ENCODE data around the gene RASSF5. TPM values are rescaled to one million over a fixed set of nuclear protein-coding genes. Genes with fewer than 3 reads are reported as not detected.

RASSF5 gene
- polyA plus RNA-seq, 1 donor (not counting 4 experiments of a cell fraction or from before 2014, with no cell fraction given) = 2.4 TPM

GRCh38 chr1:206518206-206518605 is 10.9 kb downstream of the RASSF5 start:
- Histone ChIP-seq H3K79me2 (ENCODE audit: control insufficient read depth, insufficient read depth, low read length) (no peaks in the 10 kb centered on the region), H3K4me1 (ENCODE audit: control insufficient read depth, extremely low read depth, insufficient read depth, low read length) (peaks cover 22% of the 10 kb centered on the region), H3K9me1 (ENCODE audit: control insufficient read depth, extremely low read depth, insufficient read depth, low read length) (no peaks in the 10 kb centered on the region), H3K9me3 (ENCODE audit: control insufficient read depth, low read depth, low read length) (no peaks in the 10 kb centered on the region), H3K4me3 (ENCODE audit: control insufficient read depth in 2 of 3, extremely low read depth in 1 of 3, insufficient read depth in 2 of 3, low read depth in 1 of 3, low read length in 3 of 3) (no peak overlapping the region), H3K4me2 (ENCODE audit: control insufficient read depth, extremely low read depth, insufficient read depth, low read depth, low read length) (no peak overlapping the region), H2AFZ (ENCODE audit: control insufficient read depth, low read length) (no peak overlapping the region), H3K27ac (ENCODE audit: control insufficient read depth, insufficient read depth, low read length) (no peak overlapping the region), H3K9ac (ENCODE audit: control insufficient read depth, extremely low read depth, insufficient read depth, low read length) (no peak overlapping the region), H3K27me3 (ENCODE audit: control insufficient read depth, extremely low read depth, insufficient read depth, low read length) (no peaks in the 10 kb centered on the region), H3K36me3 (ENCODE audit: control insufficient read depth in 2 of 2, extremely low read depth in 1 of 2, insufficient read depth in 2 of 2, low read length in 2 of 2) (no peaks in the 10 kb centered on the region), H4K20me1 (ENCODE audit: control insufficient read depth, extremely low read depth, insufficient read depth, low read length) (no peaks in the 10 kb centered on the region)
- DNase-seq (ENCODE audit: low read depth, low spot score) (no peak), FAIRE-seq (no peak)
- TF ChIP-seq EZH2 (IDR thresholded peaks at IDR 0.05; ENCODE audit: low read length) = no peak
- TF ChIP-seq, protein P1, sequence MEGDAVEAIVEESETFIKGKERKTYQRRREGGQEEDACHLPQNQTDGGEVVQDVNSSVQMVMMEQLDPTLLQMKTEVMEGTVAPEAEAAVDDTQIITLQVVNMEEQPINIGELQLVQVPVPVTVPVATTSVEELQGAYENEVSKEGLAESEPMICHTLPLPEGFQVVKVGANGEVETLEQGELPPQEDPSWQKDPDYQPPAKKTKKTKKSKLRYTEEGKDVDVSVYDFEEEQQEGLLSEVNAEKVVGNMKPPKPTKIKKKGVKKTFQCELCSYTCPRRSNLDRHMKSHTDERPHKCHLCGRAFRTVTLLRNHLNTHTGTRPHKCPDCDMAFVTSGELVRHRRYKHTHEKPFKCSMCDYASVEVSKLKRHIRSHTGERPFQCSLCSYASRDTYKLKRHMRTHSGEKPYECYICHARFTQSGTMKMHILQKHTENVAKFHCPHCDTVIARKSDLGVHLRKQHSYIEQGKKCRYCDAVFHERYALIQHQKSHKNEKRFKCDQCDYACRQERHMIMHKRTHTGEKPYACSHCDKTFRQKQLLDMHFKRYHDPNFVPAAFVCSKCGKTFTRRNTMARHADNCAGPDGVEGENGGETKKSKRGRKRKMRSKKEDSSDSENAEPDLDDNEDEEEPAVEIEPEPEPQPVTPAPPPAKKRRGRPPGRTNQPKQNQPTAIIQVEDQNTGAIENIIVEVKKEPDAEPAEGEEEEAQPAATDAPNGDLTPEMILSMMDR (optimal IDR thresholded peaks at IDR 0.05 in 1 of 3, IDR thresholded peaks at IDR 0.05 in 1 of 3, conservative IDR thresholded peaks at IDR 0.05 in 1 of 3; ENCODE audit: extremely low read depth in 1 of 3, insufficient read depth in 2 of 3, low read length in 3 of 3) = no peak
- dilution Hi-C loops (cut with MboI; ENCODE audit: extremely low pct_ligation_motif_present, low sequenced_read_pairs) = no loop called here

DNA sequence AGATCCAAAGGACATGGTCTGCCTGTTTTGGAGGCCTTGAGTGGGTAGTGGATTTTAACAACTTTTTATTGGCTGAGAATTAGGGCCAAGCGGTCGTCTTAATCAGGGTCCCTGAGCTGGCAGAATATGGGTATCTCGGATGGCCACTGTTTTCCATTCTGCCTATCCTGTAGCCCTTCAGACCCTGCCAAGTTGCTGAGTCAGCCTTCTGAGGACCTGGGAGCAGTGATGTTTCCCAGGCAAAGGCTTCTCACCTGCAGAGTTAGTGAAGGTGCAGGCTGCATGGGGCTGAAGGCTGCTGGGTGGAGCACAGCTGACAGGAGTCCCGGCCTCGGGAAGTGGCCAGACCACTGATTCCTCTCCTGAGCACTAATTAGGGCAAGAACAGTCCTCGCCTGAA is 11.4 kb downstream of the RASSF5 start:
- H3K79me2 ChIP-seq (ENCODE audit: control insufficient read depth, insufficient read depth, low read length) = no peaks in the 10 kb centered on the region
- no peak overlapping the region for H3K4me2 ChIP-seq (ENCODE audit: control insufficient read depth, extremely low read depth, insufficient read depth, low read depth, low read length)
- dilution Hi-C loops (cut with MboI; ENCODE audit: extremely low pct_ligation_motif_present, low sequenced_read_pairs) = no loop called here
- no peaks in the 10 kb centered on the region for H3K36me3 ChIP-seq (ENCODE audit: control insufficient read depth in 2 of 2, extremely low read depth in 1 of 2, insufficient read depth in 2 of 2, low read length in 2 of 2)
- no peak for DNase-seq (ENCODE audit: low read depth, low spot score)
- H3K9ac ChIP-seq (ENCODE audit: control insufficient read depth, extremely low read depth, insufficient read depth, low read length) = no peak overlapping the region
- no peaks in the 10 kb centered on the region for H4K20me1 ChIP-seq (ENCODE audit: control insufficient read depth, extremely low read depth, insufficient read depth, low read length)
- no peak for FAIRE-seq
- H2AFZ ChIP-seq (ENCODE audit: control insufficient read depth, low read length) = no peak overlapping the region
- no peaks in the 10 kb centered on the region for H3K9me3 ChIP-seq (ENCODE audit: control insufficient read depth, low read depth, low read length)
- no peaks in the 10 kb centered on the region for H3K27me3 ChIP-seq (ENCODE audit: control insufficient read depth, extremely low read depth, insufficient read depth, low read length)
- TF ChIP-seq, protein P1 (optimal IDR thresholded peaks at IDR 0.05 in 1 of 3, IDR thresholded peaks at IDR 0.05 in 1 of 3, conservative IDR thresholded peaks at IDR 0.05 in 1 of 3; ENCODE audit: extremely low read depth in 1 of 3, insufficient read depth in 2 of 3, low read length in 3 of 3) = no peak
- TF ChIP-seq EZH2 (IDR thresholded peaks at IDR 0.05; ENCODE audit: low read length) = no peak
- no peaks in the 10 kb centered on the region for H3K9me1 ChIP-seq (ENCODE audit: control insufficient read depth, extremely low read depth, insufficient read depth, low read length)
- H3K27ac ChIP-seq (ENCODE audit: control insufficient read depth, insufficient read depth, low read length) = no peak overlapping the region
- H3K4me1 ChIP-seq (ENCODE audit: control insufficient read depth, extremely low read depth, insufficient read depth, low read length) = peaks cover 19% of the 10 kb centered on the region
- H3K4me3 ChIP-seq (ENCODE audit: control insufficient read depth in 2 of 3, extremely low read depth in 1 of 3, insufficient read depth in 2 of 3, low read depth in 1 of 3, low read length in 3 of 3) = no peak overlapping the region

Data from keratinocyte (primary cell).